ENCODE measurements around the gene PPP2R5B. TPM values are rescaled to one million over a fixed set of nuclear protein-coding genes. Genes with fewer than 3 reads are reported as not detected.

PPP2R5B gene
- total and polyA plus RNA-seq, 9 of the 15 experiments (the other 6 are each of a cell fraction or from before 2014, with no cell fraction given), result 0.10 to 7.8 (median 3.3) TPM

GRCh38 chr11:64878494-64879243 is 45.8 kb upstream of the PPP2R5B start, which contains the start of gene EHD1 (continued):
- TF ChIP-seq E2F6 (IDR thresholded peaks at IDR 0.05; ENCODE audit: borderline replicate concordance in 1 of 2, extremely low read depth in 1 of 2, insufficient read depth in 1 of 2, insufficient read length in 1 of 2, low read depth in 1 of 2, low read length in 1 of 2, poor library complexity in 1 of 2, severe bottlenecking in 1 of 2) (peak; percentile 21 to 53), FOXP1 (CRISPR knock-in tag; IDR thresholded peaks at IDR 0.05) (no peak; the same call in none of the 2 replicates), CREBBP (IDR thresholded peaks at IDR 0.05; ENCODE audit: low read depth, low read length) (no peak), CTCFL (IDR thresholded peaks at IDR 0.05; ENCODE audit: borderline replicate concordance, insufficient read depth, low read depth, low read length, poor library complexity, severe bottlenecking) (peak; percentile 97), U2AF2 (optimal IDR thresholded peaks at IDR 0.05; ENCODE audit: low read depth, low read length) (no peak), UBTF (IDR thresholded peaks at IDR 0.05; ENCODE audit: borderline replicate concordance in 1 of 2, low read depth in 2 of 2, low read length in 2 of 2) (peak; percentile 37 to 40; a peak in 1 of 4 replicates), ELF1 (tag; IDR thresholded peaks at IDR 0.05) (peak; percentile 71; the same call in 1 of the 2 replicates), BDP1 (IDR thresholded peaks at IDR 0.05; ENCODE audit: insufficient read depth, insufficient read length) (no peak), ARID1B (IDR thresholded peaks at IDR 0.05) (peak; percentile 33), SP1 (CRISPR knock-in tag; IDR thresholded peaks at IDR 0.05) (peak; percentile 95), ZFX (CRISPR knock-in tag; IDR thresholded peaks at IDR 0.05) (peak; percentile 81), ZNF263 (CRISPR knock-in tag; IDR thresholded peaks at IDR 0.05; ENCODE audit: borderline replicate concordance) (peak; percentile 90), HCFC1 (IDR thresholded peaks at IDR 0.05; ENCODE audit: low read depth, low read length) (peak; percentile 59), C11orf30 (IDR thresholded peaks at IDR 0.05; ENCODE audit: low read depth) (0 out of 2 replicates have a peak, but pooled peaks have one; percentile 17), XRCC5 (IDR thresholded peaks at IDR 0.05; ENCODE audit: low read depth, low read length) (0 out of 2 replicates have a peak, but pooled peaks have one; percentile 26), TAF1 (IDR thresholded peaks at IDR 0.05; ENCODE audit: control insufficient read depth, extremely low read depth, insufficient read depth, low read length, severe bottlenecking) (peak; percentile 74), SMARCA4 (IDR thresholded peaks at IDR 0.05) (peak; percentile 61; the same call in 1 of the 2 replicates), ELF4 (CRISPR knock-in tag; IDR thresholded peaks at IDR 0.05) (0 out of 2 replicates have a peak, but pooled peaks have one; percentile 44)
